DND-41 (cell line): ENCODE results near the gene SNRNP200.

Experiments
- ATAC-seq: fragments of 200-7000 bp; cut with Tn5 transposase; 3 replicates; pipeline ENCODE4 v1.9.1; 2021; ENCODE audit warnings: low read depth; ENCODE audit not compliant: insufficient read depth
- DNase-seq: peaks from one replicate; pipeline ENCODE4 v3.0.0-alpha.2; 2020
- H2AFZ ChIP-seq: 2 replicates; pipeline ENCODE4 v1.6.0; 2012; ENCODE audit warnings: low read depth, low read length
- H3K27ac ChIP-seq: 2 replicates; pipeline ENCODE4 v1.5.1; 2012; ENCODE audit warnings: low read length, inconsistent platforms
- H3K27me3 ChIP-seq: fragments of 200-600 bp; sonication (generic); 2 replicates; pipeline ENCODE4 v1.6.0; 2012; ENCODE audit warnings: low read length, mild to moderate bottlenecking, inconsistent platforms; ENCODE audit not compliant: insufficient read depth, poor library complexity
- H3K36me3 ChIP-seq: 2 replicates; pipeline ENCODE4 v1.5.1; 2012; ENCODE audit warnings: low read length, inconsistent platforms; ENCODE audit not compliant: insufficient read depth
- H3K4me1 ChIP-seq: 2 replicates; pipeline ENCODE4 v1.5.1; 2012; ENCODE audit warnings: mild to moderate bottlenecking, low read length; ENCODE audit not compliant: insufficient read depth
- H3K4me2 ChIP-seq: 2 replicates; pipeline ENCODE4 v1.6.0; 2012; ENCODE audit warnings: mild to moderate bottlenecking, moderate library complexity, low read length, inconsistent platforms; ENCODE audit not compliant: insufficient read depth
- H3K4me3 ChIP-seq, 2 experiments: fragments of 200-600 bp in 1 of 2; shearing (Covaris generic) in 1 of 2; 2 replicates each; pipeline ENCODE4 v1.5.1; 2012 to 2016; ENCODE audit warnings: inconsistent platforms in 2 of 2, low read length in 2 of 2, mild to moderate bottlenecking in 2 of 2, low read depth in 1 of 2, moderate library complexity in 1 of 2
- H3K79me2 ChIP-seq: 2 replicates; pipeline ENCODE4 v1.6.0; 2012; ENCODE audit warnings: low read length, inconsistent platforms; ENCODE audit not compliant: insufficient read depth
- H3K9ac ChIP-seq: 2 replicates; pipeline ENCODE4 v1.6.0; 2012; ENCODE audit warnings: low read depth, mild to moderate bottlenecking, inconsistent platforms, low read length, moderate library complexity
- H3K9me3 ChIP-seq: 2 replicates; pipeline ENCODE4 v1.5.1; 2012; ENCODE audit warnings: low read length, moderate library complexity, mild to moderate bottlenecking, inconsistent platforms; ENCODE audit not compliant: insufficient read depth, severe bottlenecking
- H4K20me1 ChIP-seq: 2 replicates; pipeline ENCODE4 v1.6.0; 2012; ENCODE audit warnings: low read length; ENCODE audit not compliant: insufficient read depth
- EZH2 ChIP-seq: IDR thresholded peaks from 3 replicates; pipeline ENCODE4 v1.6.1; 2012; ENCODE audit warnings: borderline replicate concordance, low read depth, mild to moderate bottlenecking, moderate library complexity, low read length, inconsistent platforms; ENCODE audit not compliant: severe bottlenecking
- TF ChIP-seq, protein P1 (sequence below): IDR thresholded peaks from 2 replicates; pipeline ENCODE4 v1.5.1; 2012; ENCODE audit warnings: borderline replicate concordance, low read length, moderate library complexity, mild to moderate bottlenecking; ENCODE audit not compliant: poor library complexity, severe bottlenecking; ENCODE audit errors: extremely low read depth

The SNRNP200 gene

DNA sequence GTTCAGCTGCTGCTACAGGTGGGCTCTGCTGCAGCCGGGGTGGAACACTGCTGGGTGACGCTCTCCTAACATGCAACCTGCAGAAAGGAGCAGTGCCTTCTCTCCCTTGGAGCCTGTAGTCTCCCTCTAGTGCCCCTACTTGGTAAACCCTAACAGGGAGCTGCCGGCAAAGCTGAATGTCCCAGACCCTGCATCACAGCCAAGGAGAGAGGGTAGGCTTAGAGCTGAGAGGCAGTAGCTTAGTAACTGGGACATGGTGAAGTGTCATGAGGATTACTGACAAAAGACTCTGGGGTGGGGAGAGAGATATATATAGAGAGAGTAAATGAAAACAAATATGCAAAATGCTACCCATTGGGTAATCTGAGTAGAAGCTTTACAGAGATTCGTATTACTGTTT, 40.1 kb upstream of the SNRNP200 start:
- DNase-seq (no peak), ATAC-seq (peak; percentile 52; the same call in 2 of the 3 replicates)
- Histone ChIP-seq H3K27ac (no peak overlapping the region), H3K36me3 (peaks cover 95% of the 10 kb centered on the region), H3K4me1 (peaks cover 5% of the 10 kb centered on the region; the same call in 1 of the 2 replicates), H2AFZ (no peak overlapping the region), H4K20me1 (peaks cover 44% of the 10 kb centered on the region), H3K9ac (no peak overlapping the region), H3K9me3 (no peaks in the 10 kb centered on the region), H3K27me3 (no peaks in the 10 kb centered on the region), H3K79me2 (peaks cover 73% of the 10 kb centered on the region), H3K4me3 (no peak overlapping the region), H3K4me2 (no peak overlapping the region)
- TF ChIP-seq EZH2 = no peak
- TF ChIP-seq, protein P1, sequence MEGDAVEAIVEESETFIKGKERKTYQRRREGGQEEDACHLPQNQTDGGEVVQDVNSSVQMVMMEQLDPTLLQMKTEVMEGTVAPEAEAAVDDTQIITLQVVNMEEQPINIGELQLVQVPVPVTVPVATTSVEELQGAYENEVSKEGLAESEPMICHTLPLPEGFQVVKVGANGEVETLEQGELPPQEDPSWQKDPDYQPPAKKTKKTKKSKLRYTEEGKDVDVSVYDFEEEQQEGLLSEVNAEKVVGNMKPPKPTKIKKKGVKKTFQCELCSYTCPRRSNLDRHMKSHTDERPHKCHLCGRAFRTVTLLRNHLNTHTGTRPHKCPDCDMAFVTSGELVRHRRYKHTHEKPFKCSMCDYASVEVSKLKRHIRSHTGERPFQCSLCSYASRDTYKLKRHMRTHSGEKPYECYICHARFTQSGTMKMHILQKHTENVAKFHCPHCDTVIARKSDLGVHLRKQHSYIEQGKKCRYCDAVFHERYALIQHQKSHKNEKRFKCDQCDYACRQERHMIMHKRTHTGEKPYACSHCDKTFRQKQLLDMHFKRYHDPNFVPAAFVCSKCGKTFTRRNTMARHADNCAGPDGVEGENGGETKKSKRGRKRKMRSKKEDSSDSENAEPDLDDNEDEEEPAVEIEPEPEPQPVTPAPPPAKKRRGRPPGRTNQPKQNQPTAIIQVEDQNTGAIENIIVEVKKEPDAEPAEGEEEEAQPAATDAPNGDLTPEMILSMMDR = peak; percentile 28

DNA sequence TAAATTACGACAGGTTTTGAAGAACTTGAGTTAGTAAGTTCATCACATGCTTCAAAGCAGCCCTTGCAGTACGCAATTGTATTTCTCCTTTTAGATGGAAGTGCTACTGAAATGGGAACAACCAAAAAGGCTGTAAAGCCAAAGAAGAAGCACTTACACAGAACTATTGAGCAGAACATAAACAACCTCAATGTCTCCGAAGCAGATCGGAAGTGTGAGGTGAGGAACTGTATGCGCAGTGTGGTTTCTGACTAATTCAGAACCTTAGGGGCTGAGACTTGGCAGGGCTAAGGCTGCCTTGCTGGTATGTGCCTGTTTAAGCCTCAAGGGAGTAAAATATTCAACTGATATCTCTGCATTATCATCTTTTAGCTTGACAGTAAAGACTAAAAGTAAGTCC, 38.7 kb upstream of the SNRNP200 start:
- no peak for DNase-seq
- Histone ChIP-seq H2AFZ (no peak overlapping the region), H3K4me2 (no peak overlapping the region), H3K4me3 (no peak overlapping the region), H3K4me1 (peaks cover 11% of the 10 kb centered on the region; the same call in 1 of the 2 replicates), H3K27me3 (no peaks in the 10 kb centered on the region), H3K79me2 (peaks cover 84% of the 10 kb centered on the region), H3K9ac (no peak overlapping the region), H3K36me3 (peaks cover 94% of the 10 kb centered on the region), H4K20me1 (peaks cover 49% of the 10 kb centered on the region), H3K9me3 (no peaks in the 10 kb centered on the region), H3K27ac (no peak overlapping the region)
- no peak for ATAC-seq
- TF ChIP-seq, protein P1 = no peak
- no peak for TF ChIP-seq EZH2

DNA sequence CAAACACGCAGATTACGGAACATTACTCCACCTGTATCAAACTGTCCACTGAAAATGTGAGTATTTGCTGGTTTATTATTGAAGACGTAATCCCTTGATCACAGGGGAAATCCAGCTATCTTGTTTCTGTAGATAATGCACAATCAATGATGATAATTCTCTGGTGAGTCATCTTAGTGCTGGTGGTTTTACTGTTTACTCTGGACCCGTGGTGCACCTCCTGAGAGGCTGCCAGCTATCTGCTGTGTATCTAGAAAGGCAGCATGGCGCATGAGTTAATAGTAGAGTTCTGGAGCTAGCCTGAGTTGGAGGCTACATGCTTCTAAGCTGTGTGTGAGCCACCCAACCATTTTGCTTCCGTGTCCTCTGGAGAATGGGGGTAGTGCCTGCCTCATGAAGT, 36.7 kb upstream of the SNRNP200 start:
- H3K4me3 ChIP-seq = no peak overlapping the region
- ATAC-seq (no peak), DNase-seq (no peak)
- H3K9ac ChIP-seq = no peak overlapping the region
- no peak overlapping the region for H3K27ac ChIP-seq
- H3K4me2 ChIP-seq = no peak overlapping the region
- peaks cover 27% of the 10 kb centered on the region for H3K4me1 ChIP-seq
- no peak for TF ChIP-seq EZH2
- TF ChIP-seq, protein P1 = no peak
- H3K79me2 ChIP-seq = peaks cover 98% of the 10 kb centered on the region
- H2AFZ ChIP-seq = no peak overlapping the region
- no peaks in the 10 kb centered on the region for H3K27me3 ChIP-seq
- no peaks in the 10 kb centered on the region for H3K9me3 ChIP-seq
- peaks cover 55% of the 10 kb centered on the region for H4K20me1 ChIP-seq
- H3K36me3 ChIP-seq = peaks cover 88% of the 10 kb centered on the region

DNA sequence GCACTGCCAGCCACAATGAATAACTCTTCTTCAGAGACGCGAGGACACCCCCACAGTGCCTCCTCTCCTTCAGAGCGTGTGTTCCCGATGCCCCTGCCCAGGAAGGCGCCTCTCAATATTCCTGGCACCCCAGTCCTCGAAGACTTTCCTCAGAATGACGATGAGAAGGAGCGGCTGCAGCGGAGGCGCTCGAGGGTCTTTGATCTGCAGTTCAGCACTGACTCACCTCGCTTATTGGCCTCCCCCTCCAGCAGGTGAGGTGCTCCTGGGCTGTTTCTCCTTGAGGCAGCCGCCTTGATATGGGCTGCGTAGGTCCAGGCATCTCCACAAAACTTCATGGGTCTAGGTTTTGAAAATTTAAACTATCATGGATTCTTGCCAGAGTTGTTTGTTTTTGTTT, 36.3 kb upstream of the SNRNP200 start:
- Histone ChIP-seq H3K27ac (no peak overlapping the region), H4K20me1 (peaks cover 54% of the 10 kb centered on the region), H3K9ac (no peak overlapping the region), H3K4me1 (peaks cover 32% of the 10 kb centered on the region), H3K4me3 (no peak overlapping the region), H3K9me3 (no peaks in the 10 kb centered on the region), H3K4me2 (no peak overlapping the region), H3K36me3 (peaks cover 84% of the 10 kb centered on the region), H3K27me3 (no peaks in the 10 kb centered on the region), H2AFZ (no peak overlapping the region), H3K79me2 (peaks cover 99% of the 10 kb centered on the region)
- DNase-seq = no peak
- ATAC-seq = no peak
- TF ChIP-seq EZH2 = no peak
- TF ChIP-seq, protein P1 = no peak
